Subcutaneous adipose tissue (tissue), 4 donors: ENCODE measurements around the gene OR2T10. TPM values are rescaled to one million over a fixed set of nuclear protein-coding genes. Genes with fewer than 3 reads are reported as not detected.
"Not testable (repeated sequence)": the region's sequence is repeated elsewhere in the genome, so short reads cannot be mapped to it uniquely, and the experiment has no call there.

ENCODE experiments used
- CTCF ChIP-seq: fragments of 450-650 bp; IDR thresholded peaks from one replicate; pipeline ENCODE4 v1.5.1; 2016; ENCODE audit warnings: low read depth, mild to moderate bottlenecking, control low read depth, antibody characterized with exemption, moderate library complexity
- total RNA-seq, 4 donors: library from RNA; depleted of rRNA; stranded (reverse); fragments of >200 nt; gene quantifications; one replicate each; pipeline ENCODE4 v1.1.0, GENCODE V29; 2016

Gene OR2T10
- total RNA-seq: not detected

DNA sequence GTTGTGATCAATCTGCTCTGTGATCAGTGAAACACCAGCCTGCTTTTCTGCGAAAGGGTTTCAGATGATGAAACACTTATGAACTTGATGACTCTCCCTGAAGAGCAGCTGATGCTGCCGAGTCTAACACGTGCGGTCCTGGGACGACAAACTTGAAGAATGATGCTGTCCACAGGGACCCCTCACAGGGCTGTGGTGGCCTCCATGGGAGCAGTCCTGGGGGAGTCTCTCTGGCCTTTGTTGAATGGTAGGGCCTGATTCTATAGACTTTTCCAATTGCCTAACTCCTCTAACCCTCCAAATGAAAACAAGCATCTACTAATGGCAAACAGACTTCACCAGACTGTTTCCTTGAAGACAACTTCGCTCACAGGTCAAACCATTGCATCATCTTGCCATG is at the start of gene OR2T10:
OR2T10 (minus strand) TSS at position 112 of the 400 bp plus-strand sequence. CDS start 3,932 bp downstream, outside the sequence.
- TF ChIP-seq CTCF: no peak

DNA sequence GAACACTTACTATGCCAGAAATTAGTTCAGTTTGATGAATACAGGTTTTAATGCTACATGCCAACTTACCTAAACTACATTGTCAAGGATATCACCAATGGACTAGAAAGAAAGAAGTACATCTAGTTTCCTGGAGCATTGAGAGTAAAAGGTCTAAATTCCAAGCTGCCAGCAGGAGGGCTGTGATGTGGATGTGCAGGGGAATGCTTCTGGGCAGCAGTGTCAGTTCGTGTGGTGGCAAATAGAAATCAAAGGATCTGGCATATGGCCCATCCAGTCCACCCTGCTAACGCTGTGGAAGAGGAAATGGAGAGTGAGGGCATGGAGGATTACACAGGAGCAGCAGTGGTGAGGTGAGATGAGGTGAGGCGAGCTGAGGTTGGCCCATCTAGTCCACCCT is 47.7 kb upstream of the OR2T10 start, which contains the start of gene OR2T35:
OR2T35 (minus strand) TSS at position 101 of the 400 bp plus-strand sequence. CDS start 6,020 bp downstream, outside the sequence.
- TF ChIP-seq CTCF: not testable (repeated sequence)

GRCh38 chr1:248634991-248635390 is 37.5 kb upstream of the OR2T10 start, which contains the start of gene OR2T11:
Gene OR2T11, minus strand, starts transcription at chr1:248635091. Its CDS starts 7,963 bp downstream, at chr1:248627128.
- not testable (repeated sequence) for TF ChIP-seq CTCF

GRCh38 chr1:248631354-248632008 is 34.0 kb upstream of the OR2T10 start:
- no peak for TF ChIP-seq CTCF

GRCh38 chr1:248630551-248630950 is 33.1 kb upstream of the OR2T10 start:
- no peak for TF ChIP-seq CTCF

GRCh38 chr1:248627971-248628844 is 30.7 kb upstream of the OR2T10 start:
- TF ChIP-seq CTCF: no peak

- no peak for TF ChIP-seq CTCF
Observed at GRCh38 chr1:248625971-248626370, 28.5 kb upstream of the OR2T10 start.
